Liver (tissue), 9 donors: Measurements from ENCODE around the gene PRDM2. TPM values are rescaled to one million over a fixed set of nuclear protein-coding genes. Genes with fewer than 3 reads are reported as not detected.

Source experiments
- DNase-seq: peaks from one replicate; pipeline ENCODE4 v3.0.0-alpha.2; 2017; ENCODE audit warnings: low spot score
- H3K27ac ChIP-seq, 2 donors: one replicate each; pipeline ENCODE4 v1.7.0; 2013; ENCODE audit warnings: inconsistent platforms in 2 of 2, low read length in 2 of 2, control low read depth in 1 of 2, low read depth in 1 of 2, mild to moderate bottlenecking in 1 of 2
- H3K27me3 ChIP-seq, 4 donors: one replicate each; pipeline versions ENCODE4 v1.6.1 to v1.7.0; 2013; ENCODE audit warnings: low read length in 3 of 4, inconsistent platforms in 1 of 4, mild to moderate bottlenecking in 1 of 4, moderate library complexity in 1 of 4; ENCODE audit not compliant: control insufficient read depth in 4 of 4, insufficient read depth in 4 of 4
- H3K36me3 ChIP-seq, 4 donors: one replicate each; pipeline versions ENCODE4 v1.6.1 to v1.7.0; 2013; ENCODE audit warnings: low read length in 3 of 4, mild to moderate bottlenecking in 3 of 4, low read depth in 1 of 4, moderate library complexity in 1 of 4; ENCODE audit not compliant: control insufficient read depth in 4 of 4, insufficient read depth in 3 of 4
- H3K4me1 ChIP-seq, 4 donors: one replicate each; pipeline versions ENCODE4 v1.6.1 to v1.7.0; 2013; ENCODE audit warnings: low read length in 3 of 4, mild to moderate bottlenecking in 3 of 4, moderate library complexity in 1 of 4; ENCODE audit not compliant: control insufficient read depth in 4 of 4, insufficient read depth in 4 of 4
- H3K4me3 ChIP-seq, 3 donors: one replicate each; pipeline versions ENCODE4 v1.6.1 to v1.7.0; 2013; ENCODE audit warnings: low read length in 3 of 3, control low read depth in 1 of 3, low read depth in 1 of 3, mild to moderate bottlenecking in 1 of 3
- H3K9ac ChIP-seq, 2 donors: one replicate each; pipeline ENCODE4 v1.7.0; 2013; ENCODE audit warnings: low read length in 2 of 2, mild to moderate bottlenecking in 2 of 2, moderate library complexity in 2 of 2, control low read depth in 1 of 2, low read depth in 1 of 2
- H3K9me3 ChIP-seq, 4 donors: one replicate each; pipeline versions ENCODE4 v1.6.1 to v1.7.0; 2013; ENCODE audit warnings: low read length in 3 of 4; ENCODE audit not compliant: control insufficient read depth in 4 of 4
- ATF3 ChIP-seq: IDR thresholded peaks from 2 replicates; pipeline ENCODE4 v1.6.1; 2016; ENCODE audit warnings: antibody characterized with exemption
- CTCF ChIP-seq: fragments of 150-350 bp; IDR thresholded peaks from 2 replicates; pipeline ENCODE4 v1.5.1; 2017; ENCODE audit warnings: improper control_type of control experiment, low read depth, low read length; ENCODE audit not compliant: missing input control
- FOXA1 ChIP-seq: IDR thresholded peaks from 2 replicates; pipeline ENCODE4 v1.6.1; 2016; ENCODE audit warnings: antibody characterized with exemption
- FOXA2 ChIP-seq: IDR thresholded peaks from 2 replicates; pipeline ENCODE4 v1.6.1; 2016; ENCODE audit warnings: antibody characterized with exemption
- GABPA ChIP-seq, 2 donors: IDR thresholded peaks in 1 of 2; conservative IDR thresholded peaks in 1 of 2; 2 replicates each; pipeline ENCODE4 v1.6.1; 2016; ENCODE audit warnings: antibody characterized with exemption in 2 of 2, mild to moderate bottlenecking in 1 of 2, moderate library complexity in 1 of 2
- HNF4G ChIP-seq: IDR thresholded peaks from 2 replicates; pipeline ENCODE4 v1.6.1; 2016; ENCODE audit warnings: antibody characterized with exemption
- JUND ChIP-seq, 2 donors: IDR thresholded peaks; 2 replicates each; pipeline ENCODE4 v1.6.1; 2016; ENCODE audit warnings: antibody characterized with exemption in 2 of 2
- NR2F2 ChIP-seq: IDR thresholded peaks from 2 replicates; pipeline ENCODE4 v1.6.1; 2016; ENCODE audit warnings: antibody characterized with exemption
- RAD21 ChIP-seq, 2 donors: IDR thresholded peaks; 2 replicates each; pipeline ENCODE4 v1.6.1; 2016; ENCODE audit warnings: antibody characterized with exemption in 2 of 2, mild to moderate bottlenecking in 2 of 2
- REST ChIP-seq: IDR thresholded peaks from 2 replicates; pipeline ENCODE4 v1.6.1; 2016; ENCODE audit warnings: antibody characterized with exemption, mild to moderate bottlenecking
- RXRA ChIP-seq, 2 donors: IDR thresholded peaks; 2 replicates each; pipeline ENCODE4 v1.6.1; 2017 to 2018; ENCODE audit warnings: antibody characterized with exemption in 2 of 2, mild to moderate bottlenecking in 1 of 2
- SP1 ChIP-seq: IDR thresholded peaks from 2 replicates; pipeline ENCODE4 v1.6.1; 2018; ENCODE audit warnings: antibody characterized with exemption, mild to moderate bottlenecking
- TAF1 ChIP-seq: conservative IDR thresholded peaks from 2 replicates; pipeline ENCODE4 v1.6.1; 2016; ENCODE audit warnings: antibody characterized with exemption, mild to moderate bottlenecking
- YY1 ChIP-seq: IDR thresholded peaks from 2 replicates; pipeline ENCODE4 v1.6.1; 2016; ENCODE audit warnings: antibody characterized with exemption, mild to moderate bottlenecking
- WGBS: extraction: QIAGEN DNeasy Blood & Tissue Kit; methylation state at CpG from one replicate; pipeline ENCODE4 v1.1.7; 2013; 5-methylcytosine and 5-hydroxymethylcytosine counted together
- polyA plus RNA-seq, 2 donors: library from polyadenylated mRNA; stranded (reverse) in 1 of 2; unstranded in 1 of 2; fragments of 200-250 nt in 1 of 2; fragments of >200 nt in 1 of 2; fragmentation: Nextera tagmentation in 1 of 2; extraction: Ambion mirVana in 1 of 2; gene quantifications; one replicate each; pipeline versions ENCODE4 v1.2.1 to v1.2.3, GENCODE V29; 2013 to 2015
- total RNA-seq, 2 donors: library from RNA; depleted of rRNA; stranded (reverse); fragments of >200 nt; gene quantifications; one replicate each; pipeline ENCODE4 v1.2.3, GENCODE V29; 2014
- donor health status: healthy.
- donor health status: healthy.
- donor health status: healthy.
- donor health status: healthy.
- donor health status: healthy.

PRDM2 gene
- total and polyA plus RNA-seq, 4 donors, result 4.5 to 13.9 (median 7.9) TPM

- Histone ChIP-seq H3K27me3 (no peaks in the 10 kb centered on the region), H3K9ac (no peak overlapping the region), H3K4me3 (no peak overlapping the region), H3K27ac (no peak overlapping the region), H3K4me1 (peaks cover 0 to 7% (median 2%) of the 10 kb centered on the region in 4 donors), H3K36me3 (peaks cover 0 to 2% (median under 1%) of the 10 kb centered on the region in 4 donors), H3K9me3 (no peaks in the 10 kb centered on the region)
- no peak for DNase-seq
- no peak for TF ChIP-seq TAF1
- no peak for TF ChIP-seq FOXA1
- no peak for TF ChIP-seq JUND (IDR thresholded peaks at IDR 0.05)
- no peak for TF ChIP-seq GABPA (IDR thresholded peaks at IDR 0.05 in 1 of 2, conservative IDR thresholded peaks at IDR 0.05 in 1 of 2)
- no peak for TF ChIP-seq NR2F2
- no peak for TF ChIP-seq ATF3
- TF ChIP-seq CTCF, result no peak
- TF ChIP-seq RXRA (IDR thresholded peaks at IDR 0.05), result no peak
- no peak for TF ChIP-seq HNF4G
- TF ChIP-seq FOXA2, result no peak
- no peak for TF ChIP-seq YY1
- 88% methylated on average over 8 of the region's 8 CpGs for WGBS
Measured at GRCh38 chr1:13794231-13795187, 94.5 kb downstream of the PRDM2 start.

GRCh38 chr1:13797397-13797796 lies 97.4 kb downstream of the PRDM2 start:
- Histone ChIP-seq H3K9ac (no peak overlapping the region), H3K4me1 (peaks cover 3 to 26% (median 8%) of the 10 kb centered on the region in 4 donors), H3K36me3 (peaks cover 0 to 2% (median under 1%) of the 10 kb centered on the region in 4 donors), H3K4me3 (no peak overlapping the region), H3K27ac (no peak overlapping the region), H3K27me3 (no peaks in the 10 kb centered on the region), H3K9me3 (no peaks in the 10 kb centered on the region)
- DNase-seq, result no peak
- TF ChIP-seq FOXA2 (no peak), SP1 (no peak)
- 77% methylated on average over 6 of the region's 6 CpGs for WGBS

- Histone ChIP-seq H3K9ac (no peak overlapping the region), H3K4me3 (no peak overlapping the region), H3K36me3 (peaks cover 0 to 2% (median 0%) of the 10 kb centered on the region in 4 donors), H3K27ac (no peak overlapping the region), H3K9me3 (no peaks in the 10 kb centered on the region), H3K4me1 (peaks cover 3 to 26% (median 8%) of the 10 kb centered on the region in 4 donors), H3K27me3 (no peaks in the 10 kb centered on the region)
- 98% methylated on average over 5 of the region's 5 CpGs for WGBS
- TF ChIP-seq RAD21 (IDR thresholded peaks at IDR 0.05), result no peak
- TF ChIP-seq REST, result no peak
- TF ChIP-seq FOXA2, result no peak
- TF ChIP-seq RXRA (IDR thresholded peaks at IDR 0.05), result no peak
- no peak for DNase-seq
Measured at GRCh38 chr1:13798120-13798519, 98.1 kb downstream of the PRDM2 start.
